Activated CD8-positive, alpha-beta T cell treated with anti-CD3 and anti-CD28 coated beads, Interleukin-2, amount 10 ng/mL, durations not matched to agents 7 days and 5 days (primary cell): ENCODE results near the gene PPEF1. TPM values are rescaled to one million over a fixed set of nuclear protein-coding genes. Genes with fewer than 3 reads are reported as not detected.
"Not testable (repeated sequence)": the region's sequence is repeated elsewhere in the genome, so short reads cannot be mapped to it uniquely, and the experiment has no call there.

Source experiments
- ATAC-seq: fragments of 150-1000 bp; cut with Tn5 transposase; one replicate; pipeline ENCODE4 v1.10.0; 2021; ENCODE audit warnings: moderate library complexity
- CTCF ChIA-PET: fragments of 350-600 bp; sonication (Branson Sonifier 250); formaldehyde crosslinking; loops from one replicate; lab custom pipeline; 2021; ENCODE audit warnings: antibody characterized with exemption; lab: Charles Lee
- POLR2A ChIA-PET: fragments of 350-600 bp; sonication (Branson Sonifier 250); formaldehyde crosslinking; loops from one replicate; lab custom pipeline; 2021; ENCODE audit warnings: antibody characterized with exemption; lab: Charles Lee
- DNase-seq: peaks from one replicate; pipeline ENCODE4 v3.0.0-alpha.2; 2020
- H3K27ac Mint-ChIP-seq: one replicate; pipeline ENCODE4 v1.8.0; 2021; ENCODE audit warnings: mild to moderate bottlenecking, mixed read lengths
- H3K27me3 Mint-ChIP-seq: one replicate; pipeline ENCODE4 v1.8.0; 2021; ENCODE audit warnings: low read depth, mixed read lengths
- H3K36me3 Mint-ChIP-seq: one replicate; pipeline ENCODE4 v1.8.0; 2021; ENCODE audit warnings: low read depth, mixed read lengths
- H3K4me1 Mint-ChIP-seq: one replicate; pipeline ENCODE4 v1.8.0; 2021; ENCODE audit warnings: low read depth, mixed read lengths
- H3K4me3 Mint-ChIP-seq: one replicate; pipeline ENCODE4 v1.8.0; 2021; ENCODE audit warnings: mild to moderate bottlenecking, mixed read lengths
- H3K9me3 Mint-ChIP-seq: one replicate; pipeline ENCODE4 v1.8.0; 2022; ENCODE audit warnings: mixed read lengths; ENCODE audit not compliant: insufficient read depth
- total RNA-seq, 2 experiments: library from RNA; stranded (reverse); gene quantifications; one replicate each; pipeline ENCODE4 v1.2.3, GENCODE V29; 2021

Gene PPEF1
- total RNA-seq, 2 experiments from 2014 or later: not detected

DNA sequence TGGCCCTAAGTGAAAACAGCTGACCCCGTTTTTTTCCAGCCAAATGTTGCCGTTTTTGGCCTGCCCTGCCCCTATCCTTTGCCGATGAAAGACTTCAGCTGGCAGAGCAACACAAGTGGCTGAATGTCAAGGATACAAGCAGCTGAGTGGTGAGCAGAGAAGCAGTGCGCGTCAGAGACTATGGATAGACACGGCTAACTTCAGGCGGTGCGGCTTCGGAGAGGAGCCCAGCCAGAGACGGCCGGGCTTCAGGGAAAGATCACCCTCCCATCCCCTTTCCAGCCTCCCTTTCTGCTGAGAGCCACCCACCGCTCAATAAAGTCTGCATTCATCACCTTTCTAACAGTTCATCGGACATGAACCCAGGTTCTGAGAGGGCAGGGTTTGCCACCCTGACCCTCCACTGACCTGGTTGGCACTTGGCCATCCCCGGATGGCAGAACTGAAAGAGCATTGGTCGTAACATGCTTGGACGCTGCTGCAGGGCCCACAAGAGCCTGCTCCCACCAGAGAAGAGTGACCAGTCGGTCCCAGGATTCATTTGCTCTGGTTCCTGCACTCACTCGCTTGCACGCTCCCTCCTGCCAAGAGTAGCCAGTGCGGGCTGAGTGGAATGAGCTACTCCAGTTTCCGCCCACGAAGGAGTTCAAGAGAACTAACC, 125.8 kb downstream of the PPEF1 start:
- ATAC-seq (no peak), DNase-seq (no peak)
- ChIA-PET POLR2A (no interaction called here), CTCF (no interaction called here)
- Mint-ChIP-seq H3K4me1 (no peaks in the 10 kb centered on the region), H3K36me3 (no peaks in the 10 kb centered on the region), H3K27ac (no peak overlapping the region), H3K4me3 (no peak overlapping the region), H3K9me3 (no peaks in the 10 kb centered on the region), H3K27me3 (no peaks in the 10 kb centered on the region)

DNA sequence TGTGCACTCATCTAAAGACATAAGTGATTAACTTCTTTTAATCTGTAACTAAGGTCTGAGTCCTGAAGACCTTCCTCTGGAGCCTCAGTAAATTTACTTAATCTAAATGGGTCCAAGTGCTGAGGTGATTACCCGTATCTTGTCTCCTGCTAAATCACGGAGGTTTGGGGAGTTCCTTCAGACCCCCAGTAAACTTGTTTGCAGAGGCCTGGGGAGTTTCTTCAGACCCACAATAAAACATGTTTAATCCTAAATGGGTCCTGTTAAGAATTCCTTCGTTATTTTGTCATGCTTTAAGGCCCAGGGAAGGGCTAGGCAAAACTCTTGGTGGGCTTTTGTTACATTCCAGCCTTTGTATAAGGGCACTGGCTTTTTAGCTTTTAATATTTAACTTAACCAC, 140.5 kb downstream of the PPEF1 start:
- H3K27me3 Mint-ChIP-seq, H3K27ac Mint-ChIP-seq, H3K9me3 Mint-ChIP-seq, ATAC-seq, CTCF ChIA-PET, H3K4me3 Mint-ChIP-seq, H3K4me1 Mint-ChIP-seq, H3K36me3 Mint-ChIP-seq, POLR2A ChIA-PET, DNase-seq: not testable (repeated sequence)

DNA sequence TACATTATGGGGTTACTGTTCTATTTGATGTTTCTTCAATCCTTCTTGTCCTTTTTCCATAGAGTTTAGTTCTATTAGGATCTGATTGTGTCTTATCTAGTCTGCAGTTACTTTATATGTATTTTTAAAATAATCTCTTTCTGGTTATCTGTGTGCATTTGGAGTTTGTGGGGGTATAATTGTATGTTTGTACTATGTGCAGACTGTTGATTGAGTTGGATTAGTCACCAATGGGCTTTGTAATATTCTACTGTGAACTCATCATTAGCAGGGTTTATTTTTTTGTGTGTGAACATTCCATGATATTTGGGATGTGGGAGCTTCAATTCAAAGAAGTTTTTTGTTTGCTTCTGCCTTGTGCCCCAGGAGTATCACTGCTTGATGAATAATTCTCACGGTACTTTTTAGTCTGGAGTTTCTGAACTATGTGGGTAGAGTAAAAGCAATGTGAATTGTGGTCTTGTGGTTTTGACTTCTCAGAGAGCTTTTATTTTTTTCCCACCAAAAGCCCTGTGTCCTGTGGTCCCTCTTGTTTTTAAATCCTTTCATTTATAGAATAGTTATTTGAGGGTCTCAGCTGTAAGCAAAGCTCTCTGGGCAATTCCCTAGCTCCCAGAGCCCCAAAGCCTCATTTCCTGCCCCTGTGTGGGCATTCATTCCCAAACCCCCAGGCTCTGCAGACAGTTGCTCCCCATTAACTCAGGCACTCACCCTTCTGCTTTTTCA, 148.6 kb downstream of the PPEF1 start:
- no peaks in the 10 kb centered on the region for H3K9me3 Mint-ChIP-seq
- H3K36me3 Mint-ChIP-seq: no peaks in the 10 kb centered on the region
- ATAC-seq (no peak), DNase-seq (no peak)
- no peaks in the 10 kb centered on the region for H3K27me3 Mint-ChIP-seq
- no peak overlapping the region for H3K4me3 Mint-ChIP-seq
- H3K4me1 Mint-ChIP-seq: peaks cover 14% of the 10 kb centered on the region
- no peak overlapping the region for H3K27ac Mint-ChIP-seq
- CTCF ChIA-PET: no interaction called here
- POLR2A ChIA-PET: interaction anchor here (0.5 kb wide), 1 partner anchor 131 kb away, joined by 3 read pairs; no protein-coding TSS in a partner anchor

DNA sequence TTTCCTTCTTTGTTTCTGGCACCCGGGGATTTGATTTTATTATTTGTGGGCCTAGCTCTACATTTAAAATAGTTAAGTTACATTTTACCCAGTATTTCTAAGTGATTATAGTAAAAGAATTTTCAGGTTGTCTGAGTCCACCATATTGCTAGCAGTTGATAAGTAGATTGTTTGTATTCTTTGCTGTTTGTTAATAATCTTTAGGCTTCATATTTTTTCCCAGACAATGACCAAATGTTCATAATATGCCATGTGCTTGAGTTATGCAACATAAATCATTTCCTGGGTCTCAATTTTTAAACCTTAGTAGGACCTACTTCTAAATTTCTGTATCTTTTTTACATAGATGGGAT, 149.2 kb downstream of the PPEF1 start:
- DNase-seq: no peak
- H3K36me3 Mint-ChIP-seq: no peaks in the 10 kb centered on the region
- H3K4me1 Mint-ChIP-seq: peaks cover 14% of the 10 kb centered on the region
- no peak overlapping the region for H3K27ac Mint-ChIP-seq
- no peaks in the 10 kb centered on the region for H3K27me3 Mint-ChIP-seq
- no peak overlapping the region for H3K4me3 Mint-ChIP-seq
- POLR2A ChIA-PET: interaction anchor here (0.5 kb wide), 1 partner anchor 131 kb away, joined by 3 read pairs; no protein-coding TSS in a partner anchor
- ATAC-seq: no peak
- CTCF ChIA-PET: no interaction called here
- H3K9me3 Mint-ChIP-seq: no peaks in the 10 kb centered on the region

DNA sequence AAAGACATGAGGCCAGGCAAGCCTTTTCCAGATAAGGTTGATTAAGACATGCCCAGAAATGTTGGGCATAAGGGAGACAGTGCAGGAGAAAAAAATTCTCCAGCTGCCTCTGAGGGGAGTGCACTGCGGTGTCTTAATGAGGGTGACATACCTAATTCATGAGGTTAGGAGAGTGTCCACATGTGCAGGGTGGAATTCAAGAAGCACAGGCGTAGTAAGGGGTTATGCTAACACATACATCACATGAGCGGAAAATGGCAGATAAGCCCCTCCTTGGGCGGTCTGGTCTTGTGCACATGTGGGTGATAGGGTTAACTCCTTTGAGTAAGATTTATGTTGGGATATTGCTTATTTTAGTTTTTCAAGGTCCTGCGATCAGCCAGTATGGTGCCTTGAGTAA, 154.1 kb downstream of the PPEF1 start:
- Mint-ChIP-seq H3K27me3 (no peaks in the 10 kb centered on the region), H3K4me1 (peaks cover 2% of the 10 kb centered on the region), H3K36me3 (no peaks in the 10 kb centered on the region), H3K9me3 (no peaks in the 10 kb centered on the region), H3K4me3 (no peak overlapping the region), H3K27ac (no peak overlapping the region)
- POLR2A ChIA-PET: no interaction called here
- ATAC-seq (no peak), DNase-seq (no peak)
- CTCF ChIA-PET: no interaction called here

DNA sequence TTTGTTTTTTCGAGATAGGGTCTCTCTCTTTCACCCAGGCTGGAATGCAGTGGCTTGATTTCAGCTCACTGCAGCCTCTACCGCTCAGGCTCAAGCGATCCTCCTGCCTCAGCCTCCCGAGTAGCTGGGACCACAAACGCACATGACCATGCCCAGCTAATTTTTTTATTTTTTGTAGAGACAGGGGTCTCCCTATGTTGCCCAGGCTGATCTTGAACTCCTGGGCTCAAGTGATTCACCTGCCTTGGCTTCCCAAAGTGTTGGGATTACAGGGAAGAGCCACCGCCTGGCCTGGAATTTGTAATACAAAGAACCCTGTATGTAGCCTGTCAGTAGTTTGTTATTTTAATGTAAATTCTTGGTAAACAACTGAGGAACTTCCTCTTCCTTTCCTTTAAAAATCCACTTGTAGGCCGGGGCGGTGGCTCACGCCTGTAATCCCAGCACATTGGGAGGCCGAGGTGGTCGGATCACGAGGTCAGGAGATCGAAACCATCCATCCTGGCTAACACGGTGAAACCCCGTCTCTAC, 157.0 kb downstream of the PPEF1 start:
- no peaks in the 10 kb centered on the region for H3K36me3 Mint-ChIP-seq
- no peak overlapping the region for H3K27ac Mint-ChIP-seq
- ATAC-seq (no peak), DNase-seq (no peak)
- CTCF ChIA-PET: no interaction called here
- no peaks in the 10 kb centered on the region for H3K27me3 Mint-ChIP-seq
- no peak overlapping the region for H3K4me3 Mint-ChIP-seq
- POLR2A ChIA-PET: no interaction called here
- no peaks in the 10 kb centered on the region for H3K9me3 Mint-ChIP-seq
- no peaks in the 10 kb centered on the region for H3K4me1 Mint-ChIP-seq

DNA sequence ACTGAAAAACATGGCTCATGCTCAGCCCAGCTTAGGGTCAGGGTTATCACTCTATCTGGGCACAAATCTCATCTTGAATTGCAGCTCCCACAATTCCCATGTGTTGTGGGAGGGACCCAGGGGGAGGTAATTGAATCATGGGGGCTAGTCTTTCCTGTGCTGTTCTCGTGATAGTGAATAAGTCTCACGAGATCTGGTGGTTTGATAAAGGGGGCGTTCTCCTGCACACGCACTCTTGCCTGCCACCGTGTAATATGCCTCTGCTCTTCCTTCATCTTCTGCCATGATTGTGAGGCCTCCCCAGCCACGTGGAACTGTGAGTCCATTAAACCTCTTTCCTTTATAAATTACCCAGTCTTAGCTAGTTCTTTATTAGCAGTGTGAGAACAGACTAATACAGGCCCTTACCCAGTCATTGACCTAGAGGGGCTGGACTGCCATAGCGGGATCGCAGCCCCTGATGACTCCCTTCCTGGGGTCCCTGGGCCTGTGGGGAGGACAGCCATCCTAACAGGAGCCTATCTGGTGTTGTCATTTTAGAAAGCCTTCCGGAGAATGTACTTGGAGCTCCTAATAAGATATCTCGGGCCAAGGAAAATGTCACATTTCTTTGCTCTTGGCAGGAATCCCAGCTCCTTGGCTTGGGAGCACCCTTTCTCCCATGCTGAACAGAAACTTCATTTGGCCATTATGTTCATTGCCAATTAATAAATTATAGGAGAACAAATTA, 163.9 kb downstream of the PPEF1 start:
- H3K27ac Mint-ChIP-seq: no peak overlapping the region
- no peak overlapping the region for H3K4me3 Mint-ChIP-seq
- no peaks in the 10 kb centered on the region for H3K4me1 Mint-ChIP-seq
- H3K27me3 Mint-ChIP-seq: no peaks in the 10 kb centered on the region
- no peaks in the 10 kb centered on the region for H3K9me3 Mint-ChIP-seq
- POLR2A ChIA-PET: no interaction called here
- no peaks in the 10 kb centered on the region for H3K36me3 Mint-ChIP-seq
- DNase-seq (no peak), ATAC-seq (no peak)
- CTCF ChIA-PET: no interaction called here

DNA sequence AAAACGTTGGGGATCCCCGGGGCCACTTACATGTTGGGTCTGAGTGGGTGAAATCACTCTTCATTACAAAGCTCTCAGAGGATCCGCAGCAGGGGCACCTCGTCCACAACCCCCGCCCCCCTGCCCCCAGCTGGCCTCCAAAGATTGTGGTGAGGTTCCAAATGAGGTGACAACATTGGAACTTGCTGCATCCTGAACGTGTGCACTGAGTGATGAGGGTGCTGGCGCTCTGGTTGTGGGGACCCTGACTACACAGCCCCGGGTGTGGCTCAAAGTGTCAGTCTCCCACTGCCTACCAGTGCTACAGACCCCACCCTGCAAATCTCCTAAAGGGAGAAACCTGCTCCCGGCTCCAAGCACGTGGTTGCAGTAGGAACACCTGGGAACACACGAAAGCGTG, 164.5 kb downstream of the PPEF1 start:
- Mint-ChIP-seq H3K27ac (no peak overlapping the region), H3K4me3 (no peak overlapping the region), H3K27me3 (no peaks in the 10 kb centered on the region), H3K9me3 (no peaks in the 10 kb centered on the region), H3K4me1 (no peaks in the 10 kb centered on the region), H3K36me3 (no peaks in the 10 kb centered on the region)
- ChIA-PET CTCF (no interaction called here), POLR2A (no interaction called here)
- ATAC-seq: no peak
- no peak for DNase-seq

DNA sequence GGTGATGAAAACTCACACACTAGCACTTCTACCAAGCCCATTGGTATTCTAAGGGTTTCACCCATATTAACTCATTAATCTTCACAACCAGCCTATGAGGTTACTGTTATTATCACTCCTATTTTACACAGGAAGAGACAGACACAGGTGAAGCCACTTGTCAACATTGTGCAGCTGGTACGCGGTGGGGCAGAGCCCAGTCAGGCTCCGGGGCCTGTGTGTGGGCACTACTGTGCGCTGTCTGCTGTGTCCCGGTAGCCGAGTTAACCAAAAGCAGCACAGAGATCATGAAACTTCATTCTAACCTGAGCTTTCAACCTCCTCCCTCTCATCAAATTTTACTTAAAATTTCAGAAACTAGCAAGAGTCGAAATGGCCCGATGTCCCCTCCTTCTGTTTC, 165.2 kb downstream of the PPEF1 start:
- Mint-ChIP-seq H3K4me3 (no peak overlapping the region), H3K27ac (no peak overlapping the region), H3K4me1 (no peaks in the 10 kb centered on the region), H3K36me3 (no peaks in the 10 kb centered on the region), H3K27me3 (no peaks in the 10 kb centered on the region), H3K9me3 (no peaks in the 10 kb centered on the region)
- ATAC-seq: no peak
- ChIA-PET POLR2A (no interaction called here), CTCF (no interaction called here)
- no peak for DNase-seq

DNA sequence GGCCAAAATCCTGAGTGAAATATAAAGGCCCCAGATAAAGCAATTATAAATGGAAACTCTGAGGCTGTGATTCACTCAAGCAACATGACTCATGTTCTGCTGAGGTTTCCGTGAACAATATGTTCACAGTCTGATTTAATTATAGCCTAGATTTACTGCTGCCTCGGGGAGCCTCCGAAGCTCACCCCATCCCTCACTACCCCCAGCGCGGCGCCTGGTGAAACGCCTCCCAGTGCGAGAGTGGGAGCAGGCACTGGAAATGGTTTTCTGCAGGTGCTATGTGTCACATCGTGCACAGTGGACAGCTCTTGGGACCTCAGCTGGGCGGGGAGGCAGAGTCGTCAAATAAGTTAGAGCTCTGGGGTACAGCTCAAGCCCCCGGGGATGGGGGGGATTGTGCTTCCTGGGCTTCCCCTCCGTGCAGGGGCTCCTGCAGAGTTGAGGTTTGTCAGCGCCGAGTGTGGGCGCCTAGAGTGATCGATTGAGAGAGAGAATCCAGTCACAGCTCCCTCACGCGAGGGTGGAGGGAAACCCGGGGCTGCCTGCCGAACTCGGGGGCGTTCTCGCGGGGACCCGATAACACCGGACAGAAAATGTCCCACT, 165.8 kb downstream of the PPEF1 start:
- no peak overlapping the region for H3K4me3 Mint-ChIP-seq
- POLR2A ChIA-PET: no interaction called here
- DNase-seq (no peak), ATAC-seq (no peak)
- no peaks in the 10 kb centered on the region for H3K36me3 Mint-ChIP-seq
- CTCF ChIA-PET: no interaction called here
- no peaks in the 10 kb centered on the region for H3K27me3 Mint-ChIP-seq
- H3K9me3 Mint-ChIP-seq: no peaks in the 10 kb centered on the region
- H3K4me1 Mint-ChIP-seq: no peaks in the 10 kb centered on the region
- H3K27ac Mint-ChIP-seq: no peak overlapping the region

DNA sequence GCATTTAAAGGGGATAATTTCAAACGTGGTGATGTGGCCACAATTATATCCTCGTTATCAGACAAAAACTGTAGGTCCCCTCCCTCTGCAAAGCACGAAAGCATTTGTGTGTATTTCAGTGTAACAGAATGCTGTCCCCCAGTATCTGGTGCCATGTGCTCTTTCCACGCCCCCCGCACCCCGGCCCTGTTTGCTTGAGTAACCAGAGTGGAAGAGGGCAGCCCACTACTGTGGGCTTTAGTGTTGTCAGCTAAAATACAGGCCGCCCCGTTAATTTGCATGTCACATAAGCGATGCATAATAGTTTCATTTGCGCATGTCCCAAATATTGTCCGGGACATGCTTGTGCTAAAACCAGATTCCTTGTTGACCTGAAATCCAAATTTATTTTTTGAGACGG, 166.4 kb downstream of the PPEF1 start:
- Mint-ChIP-seq H3K9me3 (no peaks in the 10 kb centered on the region), H3K4me3 (no peak overlapping the region), H3K27me3 (no peaks in the 10 kb centered on the region), H3K36me3 (no peaks in the 10 kb centered on the region), H3K4me1 (no peaks in the 10 kb centered on the region), H3K27ac (no peak overlapping the region)
- DNase-seq: no peak
- ChIA-PET POLR2A (no interaction called here), CTCF (no interaction called here)
- no peak for ATAC-seq
